Coronary artery (tissue), 2 donors: ENCODE measurements around the gene HNRNPL.

Experiments
- DNase-seq: peaks from one replicate; pipeline ENCODE4 v3.0.0-alpha.2; 2017; ENCODE audit warnings: low spot score
- H3K27ac ChIP-seq, 2 donors: fragments of 200-600 bp; sonication (generic); one replicate each; pipeline ENCODE4 v1.5.1; 2016 to 2019
- H3K4me3 ChIP-seq: fragments of 200-600 bp; sonication (generic); 2 replicates; pipeline ENCODE4 v1.5.1; 2016; ENCODE audit warnings: mild to moderate bottlenecking, moderate library complexity
- TF ChIP-seq, protein P1 (sequence below): fragments of 200-600 bp; sonication (generic); IDR thresholded peaks from one replicate; pipeline ENCODE4 v1.5.1; 2019; ENCODE audit warnings: antibody characterized with exemption

The HNRNPL gene

DNA sequence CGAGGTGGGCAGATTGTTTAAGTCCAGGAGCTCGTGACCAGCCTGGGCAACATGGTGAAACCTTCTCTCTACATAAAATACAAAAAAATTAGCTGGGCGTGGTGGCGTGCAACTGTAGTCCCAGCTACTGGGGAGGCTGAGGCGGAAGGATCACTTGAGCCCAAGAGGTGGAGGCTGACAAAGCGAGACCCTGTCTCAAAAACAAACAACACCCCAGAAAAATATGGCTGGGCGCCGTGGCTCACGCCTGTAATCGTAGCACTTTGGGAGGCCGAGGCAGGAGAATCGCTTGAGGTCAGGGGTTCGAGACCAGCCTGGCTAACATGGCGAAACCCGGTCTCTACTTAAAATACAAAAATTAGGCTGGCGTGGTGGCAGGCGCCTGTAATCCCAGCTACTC lies 3.4 kb upstream of the HNRNPL start:
- no peak for DNase-seq
- TF ChIP-seq, protein P1, sequence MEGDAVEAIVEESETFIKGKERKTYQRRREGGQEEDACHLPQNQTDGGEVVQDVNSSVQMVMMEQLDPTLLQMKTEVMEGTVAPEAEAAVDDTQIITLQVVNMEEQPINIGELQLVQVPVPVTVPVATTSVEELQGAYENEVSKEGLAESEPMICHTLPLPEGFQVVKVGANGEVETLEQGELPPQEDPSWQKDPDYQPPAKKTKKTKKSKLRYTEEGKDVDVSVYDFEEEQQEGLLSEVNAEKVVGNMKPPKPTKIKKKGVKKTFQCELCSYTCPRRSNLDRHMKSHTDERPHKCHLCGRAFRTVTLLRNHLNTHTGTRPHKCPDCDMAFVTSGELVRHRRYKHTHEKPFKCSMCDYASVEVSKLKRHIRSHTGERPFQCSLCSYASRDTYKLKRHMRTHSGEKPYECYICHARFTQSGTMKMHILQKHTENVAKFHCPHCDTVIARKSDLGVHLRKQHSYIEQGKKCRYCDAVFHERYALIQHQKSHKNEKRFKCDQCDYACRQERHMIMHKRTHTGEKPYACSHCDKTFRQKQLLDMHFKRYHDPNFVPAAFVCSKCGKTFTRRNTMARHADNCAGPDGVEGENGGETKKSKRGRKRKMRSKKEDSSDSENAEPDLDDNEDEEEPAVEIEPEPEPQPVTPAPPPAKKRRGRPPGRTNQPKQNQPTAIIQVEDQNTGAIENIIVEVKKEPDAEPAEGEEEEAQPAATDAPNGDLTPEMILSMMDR: no peak
- H3K4me3 ChIP-seq: peak overlapping the region; percentile 83
- H3K27ac ChIP-seq: peak overlapping the region in 1 of 2 donors; percentile 99

DNA sequence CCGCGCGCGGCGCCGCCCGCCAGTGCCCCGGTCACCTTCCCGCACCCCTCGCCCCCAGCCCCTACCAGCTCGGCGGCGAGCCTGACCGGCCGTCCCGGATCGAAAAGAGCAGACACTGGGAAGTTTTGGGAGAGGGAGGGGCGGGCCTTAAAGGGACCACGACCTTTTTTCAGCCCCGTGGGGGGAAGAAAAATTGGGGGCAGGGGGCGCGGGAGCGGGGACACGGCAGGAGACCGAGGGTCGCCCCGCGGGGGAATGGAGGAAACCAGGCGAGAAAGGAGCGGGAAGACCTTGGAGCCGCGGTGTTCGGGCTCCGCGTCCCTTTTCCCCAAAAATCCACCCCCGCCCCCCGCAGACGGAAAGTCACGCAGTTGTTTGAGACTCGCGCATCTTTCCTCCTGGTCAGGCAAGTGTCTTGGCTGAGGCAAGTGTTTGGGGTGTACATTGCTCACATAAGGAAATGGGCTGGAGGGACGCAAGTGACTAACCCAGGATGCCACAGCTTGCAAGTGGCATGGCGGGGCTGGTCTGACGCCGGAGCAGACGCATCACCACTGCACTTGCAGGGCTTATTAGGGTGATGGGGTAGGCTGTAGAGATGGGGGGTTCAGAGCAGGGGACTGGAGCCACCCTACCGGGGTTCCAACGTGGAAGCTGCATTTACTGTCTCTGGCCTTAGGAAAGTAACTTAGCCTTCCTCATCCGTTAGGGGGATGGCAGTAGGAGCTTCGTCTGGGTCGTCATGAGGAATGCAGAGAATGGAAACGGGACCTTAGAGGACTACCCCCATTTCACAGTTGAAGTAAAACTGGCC lies 2.7 kb upstream of the HNRNPL start:
- peak overlapping the region; percentile 96 to 99 for H3K27ac ChIP-seq
- TF ChIP-seq, protein P1: no peak
- H3K4me3 ChIP-seq: peak overlapping the region; percentile 83
- peak; percentile 84 for DNase-seq

DNA sequence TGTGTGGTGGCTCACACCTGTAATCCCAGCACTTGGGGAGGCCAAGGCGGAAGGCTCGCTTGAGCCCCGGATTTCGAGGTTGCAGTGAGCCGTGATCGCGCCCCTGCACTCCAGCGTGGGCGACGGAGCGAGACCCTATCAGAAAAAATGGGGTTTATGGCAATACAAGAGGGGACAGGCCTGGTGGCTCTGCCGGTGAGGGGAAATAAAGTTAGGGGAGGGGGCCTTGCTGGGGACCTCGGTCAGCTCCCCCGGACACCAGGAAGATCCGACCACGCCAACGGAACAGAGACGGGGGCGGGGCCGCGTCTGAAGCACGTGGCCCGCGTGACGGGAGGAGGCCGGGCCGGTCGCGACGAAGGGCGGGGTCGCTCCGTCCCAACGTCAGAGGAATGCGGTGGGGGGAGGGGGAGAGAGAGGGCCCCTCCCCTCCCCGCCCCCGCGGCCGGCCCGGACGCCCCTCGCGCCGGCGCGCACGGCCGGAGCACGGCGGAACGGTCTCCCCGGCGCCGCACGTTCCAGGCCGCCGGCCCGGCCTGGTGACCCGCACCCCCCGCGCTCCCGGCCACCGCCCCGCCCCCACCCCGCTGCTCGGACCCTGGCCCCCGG lies 1.9 kb upstream of the HNRNPL start:
- peak; percentile 94 for DNase-seq
- Histone ChIP-seq H3K4me3 (peak overlapping the region; percentile 83), H3K27ac (peak overlapping the region; percentile 96 to 99)
- TF ChIP-seq, protein P1: no peak

DNA sequence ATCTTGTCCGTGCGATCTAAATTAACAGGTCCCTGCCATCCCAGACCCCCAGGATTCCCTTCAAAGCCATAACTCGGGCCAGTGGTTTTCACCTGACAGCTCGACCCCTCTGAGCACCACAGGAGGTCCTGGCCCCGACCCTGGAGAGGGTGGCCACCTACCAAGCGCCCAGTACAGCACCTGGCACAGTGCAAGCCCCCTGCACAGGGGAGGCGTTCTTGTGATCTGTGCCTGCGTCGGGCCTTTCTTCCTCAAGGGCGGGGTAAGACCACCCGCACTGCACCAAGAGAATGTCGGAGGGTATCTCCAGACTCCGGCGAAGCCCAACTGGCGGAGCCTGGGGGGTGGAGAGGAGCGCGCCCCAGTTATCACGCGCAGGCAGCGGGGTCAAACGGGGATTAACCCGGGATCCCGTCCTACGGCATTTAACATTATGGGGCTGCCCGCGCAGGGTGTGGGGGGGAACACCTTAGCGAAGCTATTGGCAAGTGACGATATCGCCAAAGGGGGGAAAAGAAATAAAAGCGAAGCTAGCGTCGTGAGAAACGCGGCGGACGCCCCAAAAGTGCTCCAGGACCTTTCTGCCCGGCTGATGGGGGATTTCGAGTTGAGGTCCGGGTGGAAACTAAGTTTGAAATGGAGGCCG lies 1.3 kb upstream of the HNRNPL start:
- peak; percentile 83 for DNase-seq
- TF ChIP-seq, protein P1: no peak
- Histone ChIP-seq H3K4me3 (peak overlapping the region; percentile 83), H3K27ac (peak overlapping the region; percentile 96 to 99)

DNA sequence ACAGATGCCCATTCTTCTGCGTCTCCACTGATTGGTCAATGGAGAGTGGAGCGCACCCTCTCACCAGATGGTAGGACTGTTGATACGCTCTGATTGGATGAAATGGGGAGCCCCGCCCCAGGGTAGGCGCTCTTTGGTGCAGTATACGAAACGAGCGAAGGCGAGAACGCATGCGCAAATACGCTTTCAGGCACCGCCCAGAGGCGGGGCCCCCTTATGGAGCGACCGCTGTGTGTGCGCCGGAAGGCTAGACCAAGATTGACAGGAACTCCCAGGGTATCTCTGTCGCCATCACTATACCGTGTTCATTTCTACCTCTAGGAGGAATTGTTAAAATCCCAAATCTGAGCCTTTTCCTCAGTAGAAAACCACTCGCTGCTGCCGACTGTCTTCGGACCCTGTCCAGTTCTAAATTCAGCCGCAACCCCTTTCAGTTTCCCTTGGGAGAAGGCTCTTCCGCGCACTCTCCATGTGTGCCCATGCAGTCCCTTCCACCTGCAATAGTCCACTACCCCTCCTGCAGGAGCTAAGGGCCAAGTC lies 720 bp upstream of the HNRNPL start:
- no peak for DNase-seq
- H3K27ac ChIP-seq: peak overlapping the region; percentile 96 to 99
- peak overlapping the region; percentile 83 for H3K4me3 ChIP-seq
- TF ChIP-seq, protein P1: no peak

DNA sequence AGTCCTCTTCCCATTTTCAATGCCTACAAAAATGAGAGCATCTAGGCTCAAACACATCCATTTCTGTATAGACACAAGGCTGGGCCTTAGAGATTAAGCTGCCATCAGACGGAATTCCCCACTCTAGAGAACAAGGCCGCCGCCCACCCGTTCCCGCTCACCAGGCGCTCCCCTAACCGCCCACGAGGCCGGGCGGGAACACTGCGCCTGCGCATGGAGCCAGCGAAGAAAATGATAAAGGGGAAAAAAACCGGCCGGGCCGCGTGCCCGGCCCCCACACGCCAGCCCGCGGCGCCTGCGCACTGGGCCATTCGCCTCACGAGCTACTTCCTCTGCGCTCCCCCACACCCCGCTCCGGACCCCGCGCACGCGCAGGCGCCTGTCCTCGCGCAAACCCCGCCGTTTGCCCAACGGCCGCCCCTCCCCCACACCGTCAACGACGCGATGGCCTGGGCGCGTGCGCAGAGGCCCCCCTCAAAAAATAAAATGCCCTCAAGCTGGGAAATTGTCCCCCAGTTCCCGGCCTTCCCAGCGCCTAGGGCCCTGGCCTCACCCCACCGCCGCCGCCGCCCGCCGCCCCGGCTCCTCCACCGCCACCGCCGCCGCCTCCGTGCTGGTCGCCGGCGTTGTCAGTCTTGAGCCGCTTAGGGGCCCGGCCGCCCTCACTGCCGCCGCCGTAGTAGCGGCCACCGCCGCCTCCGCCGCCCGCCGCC lies 483 bp downstream of the HNRNPL start:
- Histone ChIP-seq H3K4me3 (peak overlapping the region; percentile 87), H3K27ac (peak overlapping the region; percentile 99 to 100)
- DNase-seq: peak; percentile 97
- TF ChIP-seq, protein P1: no peak
